ENCODE results near the gene TUBA8.

GRCh38 chr22:18157714-18158028 is 47.1 kb downstream of the TUBA8 start:
- TF ChIP-seq ARNTL (CRISPR knock-in tag; IDR thresholded peaks at IDR 0.05; ENCODE audit: borderline replicate concordance, low read depth) (no peak), ESRRG (CRISPR knock-in tag; IDR thresholded peaks at IDR 0.05) (no peak), ISL1 (CRISPR knock-in tag; IDR thresholded peaks at IDR 0.05) (no peak), ZC3H10 (CRISPR knock-in tag; IDR thresholded peaks at IDR 0.05) (no peak), GLIS3 (CRISPR knock-in tag; IDR thresholded peaks at IDR 0.05) (no peak), RARB (CRISPR knock-in tag; IDR thresholded peaks at IDR 0.05) (no peak), PPARA (CRISPR knock-in tag; IDR thresholded peaks at IDR 0.05; ENCODE audit: borderline replicate concordance) (no peak), BACH2 (CRISPR knock-in tag; IDR thresholded peaks at IDR 0.05; ENCODE audit: borderline replicate concordance) (no peak)
- TF ChIP-seq, protein P1, sequence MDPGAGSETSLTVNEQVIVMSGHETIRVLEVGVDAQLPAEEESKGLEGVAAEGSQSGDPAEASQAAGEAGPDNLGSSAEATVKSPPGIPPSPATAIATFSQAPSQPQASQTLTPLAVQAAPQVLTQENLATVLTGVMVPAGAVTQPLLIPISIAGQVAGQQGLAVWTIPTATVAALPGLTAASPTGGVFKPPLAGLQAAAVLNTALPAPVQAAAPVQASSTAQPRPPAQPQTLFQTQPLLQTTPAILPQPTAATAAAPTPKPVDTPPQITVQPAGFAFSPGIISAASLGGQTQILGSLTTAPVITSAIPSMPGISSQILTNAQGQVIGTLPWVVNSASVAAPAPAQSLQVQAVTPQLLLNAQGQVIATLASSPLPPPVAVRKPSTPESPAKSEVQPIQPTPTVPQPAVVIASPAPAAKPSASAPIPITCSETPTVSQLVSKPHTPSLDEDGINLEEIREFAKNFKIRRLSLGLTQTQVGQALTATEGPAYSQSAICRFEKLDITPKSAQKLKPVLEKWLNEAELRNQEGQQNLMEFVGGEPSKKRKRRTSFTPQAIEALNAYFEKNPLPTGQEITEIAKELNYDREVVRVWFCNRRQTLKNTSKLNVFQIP (CRISPR knock-in tag; IDR thresholded peaks at IDR 0.05; ENCODE audit: borderline replicate concordance, low read depth) = no peak
- TF ChIP-seq, protein P2, sequence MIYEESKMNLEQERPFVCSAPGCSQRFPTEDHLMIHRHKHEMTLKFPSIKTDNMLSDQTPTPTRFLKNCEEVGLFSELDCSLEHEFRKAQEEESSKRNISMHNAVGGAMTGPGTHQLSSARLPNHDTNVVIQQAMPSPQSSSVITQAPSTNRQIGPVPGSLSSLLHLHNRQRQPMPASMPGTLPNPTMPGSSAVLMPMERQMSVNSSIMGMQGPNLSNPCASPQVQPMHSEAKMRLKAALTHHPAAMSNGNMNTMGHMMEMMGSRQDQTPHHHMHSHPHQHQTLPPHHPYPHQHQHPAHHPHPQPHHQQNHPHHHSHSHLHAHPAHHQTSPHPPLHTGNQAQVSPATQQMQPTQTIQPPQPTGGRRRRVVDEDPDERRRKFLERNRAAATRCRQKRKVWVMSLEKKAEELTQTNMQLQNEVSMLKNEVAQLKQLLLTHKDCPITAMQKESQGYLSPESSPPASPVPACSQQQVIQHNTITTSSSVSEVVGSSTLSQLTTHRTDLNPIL (CRISPR knock-in tag; IDR thresholded peaks at IDR 0.05; ENCODE audit: low read depth) = no peak
- TF ChIP-seq, protein P3, sequence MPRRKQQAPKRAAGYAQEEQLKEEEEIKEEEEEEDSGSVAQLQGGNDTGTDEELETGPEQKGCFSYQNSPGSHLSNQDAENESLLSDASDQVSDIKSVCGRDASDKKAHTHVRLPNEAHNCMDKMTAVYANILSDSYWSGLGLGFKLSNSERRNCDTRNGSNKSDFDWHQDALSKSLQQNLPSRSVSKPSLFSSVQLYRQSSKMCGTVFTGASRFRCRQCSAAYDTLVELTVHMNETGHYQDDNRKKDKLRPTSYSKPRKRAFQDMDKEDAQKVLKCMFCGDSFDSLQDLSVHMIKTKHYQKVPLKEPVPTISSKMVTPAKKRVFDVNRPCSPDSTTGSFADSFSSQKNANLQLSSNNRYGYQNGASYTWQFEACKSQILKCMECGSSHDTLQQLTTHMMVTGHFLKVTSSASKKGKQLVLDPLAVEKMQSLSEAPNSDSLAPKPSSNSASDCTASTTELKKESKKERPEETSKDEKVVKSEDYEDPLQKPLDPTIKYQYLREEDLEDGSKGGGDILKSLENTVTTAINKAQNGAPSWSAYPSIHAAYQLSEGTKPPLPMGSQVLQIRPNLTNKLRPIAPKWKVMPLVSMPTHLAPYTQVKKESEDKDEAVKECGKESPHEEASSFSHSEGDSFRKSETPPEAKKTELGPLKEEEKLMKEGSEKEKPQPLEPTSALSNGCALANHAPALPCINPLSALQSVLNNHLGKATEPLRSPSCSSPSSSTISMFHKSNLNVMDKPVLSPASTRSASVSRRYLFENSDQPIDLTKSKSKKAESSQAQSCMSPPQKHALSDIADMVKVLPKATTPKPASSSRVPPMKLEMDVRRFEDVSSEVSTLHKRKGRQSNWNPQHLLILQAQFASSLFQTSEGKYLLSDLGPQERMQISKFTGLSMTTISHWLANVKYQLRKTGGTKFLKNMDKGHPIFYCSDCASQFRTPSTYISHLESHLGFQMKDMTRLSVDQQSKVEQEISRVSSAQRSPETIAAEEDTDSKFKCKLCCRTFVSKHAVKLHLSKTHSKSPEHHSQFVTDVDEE (CRISPR knock-in tag; IDR thresholded peaks at IDR 0.05) = no peak
